GM18505 (cell line): ENCODE measurements around the gene P4HB.

Experiments used
- ATAC-seq: cut with Tn5 transposase; IDR thresholded peaks from one replicate; pipeline ENCODE4 v1.9.1; 2021; ENCODE audit not compliant: unreplicated experiment
- POLR2A ChIP-seq: IDR thresholded peaks from 4 replicates; pipeline ENCODE4 v1.6.1; 2011; ENCODE audit warnings: borderline replicate concordance; ENCODE audit not compliant: insufficient read depth, insufficient read length; ENCODE audit errors: extremely low read depth

The P4HB gene

GRCh38 chr17:81813371-81813684 is 47.0 kb downstream of the P4HB start:
- no peak for ATAC-seq
- no peak for TF ChIP-seq POLR2A

- no peak for TF ChIP-seq POLR2A
- no peak for ATAC-seq
Measured at GRCh38 chr17:81812571-81813370, 47.6 kb downstream of the P4HB start.

- no peak for ATAC-seq
Measured at GRCh38 chr17:81811705-81812570, 48.4 kb downstream of the P4HB start.

GRCh38 chr17:81810892-81811704 is 49.2 kb downstream of the P4HB start:
- ATAC-seq, result no peak

More at GRCh38 chr17:81811705-81812570, 48.4 kb downstream of the P4HB start:
- no peak for TF ChIP-seq POLR2A

GRCh38 chr17:81810476-81810875 is 49.9 kb downstream of the P4HB start:
- ATAC-seq, result no peak
- no peak for TF ChIP-seq POLR2A

More at GRCh38 chr17:81810892-81811704, 49.2 kb downstream of the P4HB start:
- no peak for TF ChIP-seq POLR2A

- no peak for ATAC-seq
- no peak for TF ChIP-seq POLR2A
Measured at GRCh38 chr17:81809556-81809998, 50.8 kb downstream of the P4HB start.

- ATAC-seq, result no peak
- TF ChIP-seq POLR2A, result no peak
Measured at GRCh38 chr17:81808778-81809555, 51.4 kb downstream of the P4HB start.

GRCh38 chr17:81807839-81808238 is 52.5 kb downstream of the P4HB start:
- TF ChIP-seq POLR2A, result no peak
- no peak for ATAC-seq

GRCh38 chr17:81807210-81807719 is 53.1 kb downstream of the P4HB start:
- TF ChIP-seq POLR2A, result no peak
- no peak for ATAC-seq

GRCh38 chr17:81806461-81807209 is 53.7 kb downstream of the P4HB start:
- no peak for TF ChIP-seq POLR2A
- ATAC-seq, result no peak

GRCh38 chr17:81805707-81806460 is 54.5 kb downstream of the P4HB start:
- no peak for TF ChIP-seq POLR2A
- ATAC-seq, result no peak
